AG04449 (cell line): ENCODE data around the gene SLC47A2.

Experiments used
- CTCF ChIA-PET: fragments of 350-600 bp; formaldehyde crosslinking; extraction: SDS; loops from one replicate; lab custom pipeline; 2021; ENCODE audit warnings: antibody characterized with exemption; lab: Yijun Ruan, JAX
- POLR2A ChIA-PET: fragments of 400-600, 350-600 bp; formaldehyde crosslinking; extraction: SDS; loops from one replicate; lab custom pipeline; 2020; ENCODE audit warnings: antibody characterized with exemption, inconsistent platforms; lab: Yijun Ruan, JAX
- DNase-seq: peaks from one replicate; pipeline ENCODE4 v3.0.0-alpha.2; 2010; ENCODE audit warnings: low read depth, low spot score
- H3K4me3 ChIP-seq: 2 replicates; pipeline ENCODE4 v1.5.1; 2011; ENCODE audit warnings: low read depth, mild to moderate bottlenecking, control low read depth, low read length
- CTCF ChIP-seq: IDR thresholded peaks from one replicate; pipeline ENCODE4 v1.5.1; 2011; ENCODE audit warnings: mild to moderate bottlenecking, moderate library complexity, low read length, control low read depth, inconsistent platforms; ENCODE audit not compliant: insufficient read depth; ENCODE audit errors: missing control alignments

The SLC47A2 gene

GRCh38 chr17:19717411-19717908 is 1.1 kb upstream of the SLC47A2 start:
- no peak overlapping the region for H3K4me3 ChIP-seq
- ChIA-PET POLR2A (no interaction called here), CTCF (no interaction called here)
- no peak for DNase-seq
- TF ChIP-seq CTCF = no peak

- CTCF ChIA-PET = no interaction called here
- H3K4me3 ChIP-seq = no peak overlapping the region
- no peak for TF ChIP-seq CTCF
- no peak for DNase-seq
- POLR2A ChIA-PET = no interaction called here
Observed at GRCh38 chr17:19717031-19717360, 612 bp upstream of the SLC47A2 start.

- ChIA-PET POLR2A (no interaction called here), CTCF (interaction anchor here (1.0 to 1.1 kb wide), 3 partner anchors 8 to 352 kb away, joined by 3 read pairs; partner anchors contain the start of gene B9D1)
- H3K4me3 ChIP-seq = no peak overlapping the region
- no peak for DNase-seq
- TF ChIP-seq CTCF = no peak
Observed at GRCh38 chr17:19714542-19715411, 1.6 kb downstream of the SLC47A2 start.

GRCh38 chr17:19713901-19714361 is 2.5 kb downstream of the SLC47A2 start:
- POLR2A ChIA-PET = no interaction called here
- no peak for TF ChIP-seq CTCF
- H3K4me3 ChIP-seq = no peak overlapping the region
- CTCF ChIA-PET = interaction anchor here (1.1 kb wide), 1 partner anchor 351 kb away, joined by 3 read pairs; the partner anchor contains the start of gene B9D1
- DNase-seq = no peak

GRCh38 chr17:19713462-19713861 is 2.9 kb downstream of the SLC47A2 start:
- H3K4me3 ChIP-seq = no peak overlapping the region
- TF ChIP-seq CTCF = no peak
- ChIA-PET CTCF (no interaction called here), POLR2A (no interaction called here)
- no peak for DNase-seq

GRCh38 chr17:19712436-19713004 is 3.9 kb downstream of the SLC47A2 start:
- ChIA-PET CTCF (no interaction called here), POLR2A (no interaction called here)
- TF ChIP-seq CTCF = no peak
- DNase-seq = no peak
- no peak overlapping the region for H3K4me3 ChIP-seq
